Skeletal muscle cell (primary cell): Measurements from ENCODE around the gene LMAN2L.

ENCODE experiments used
- DNase-seq: peaks from one replicate; pipeline ENCODE4 v3.0.0-alpha.2; 2010; ENCODE audit warnings: low read depth
- H3K4me3 ChIP-seq: 2 replicates; pipeline ENCODE4 v1.5.1; 2011; ENCODE audit warnings: low read depth, mild to moderate bottlenecking, control low read depth, low read length, moderate library complexity

Gene LMAN2L

GRCh38 chr2:96664366-96664925, 75.4 kb downstream of the LMAN2L start:
- no peak for DNase-seq
- H3K4me3 ChIP-seq, result no peak overlapping the region

GRCh38 chr2:96663829-96664228, 76.0 kb downstream of the LMAN2L start:
- DNase-seq, result no peak
- no peak overlapping the region for H3K4me3 ChIP-seq

GRCh38 chr2:96663177-96663576, 76.7 kb downstream of the LMAN2L start:
- no peak for DNase-seq
- no peak overlapping the region for H3K4me3 ChIP-seq

GRCh38 chr2:96662360-96662759, 77.5 kb downstream of the LMAN2L start:
- DNase-seq, result no peak
- no peak overlapping the region for H3K4me3 ChIP-seq

GRCh38 chr2:96661324-96661723, 78.5 kb downstream of the LMAN2L start:
- no peak overlapping the region for H3K4me3 ChIP-seq
- DNase-seq, result no peak

GRCh38 chr2:96656540-96656939, 83.3 kb downstream of the LMAN2L start:
- no peak for DNase-seq
- H3K4me3 ChIP-seq, result no peak overlapping the region
